Ramos (cell line): ENCODE data around the gene MEF2D.

Experiments
- in situ Hi-C: fragments of 300-500 bp; cut with MboI; formaldehyde crosslinking; loops from one replicate; pipeline ENCODE4 v1.14.3; 2022; ENCODE audit warnings: low sequenced_read_pairs; ENCODE audit not compliant: unreplicated experiment

The MEF2D gene

GRCh38 chr1:156490401-156491032 is 10.1 kb downstream of the MEF2D start:
- in situ Hi-C loops: loop anchor here (25.0 kb wide), 1 partner anchor 1628 kb away; the partner anchor contains the start of gene KCNN3

GRCh38 chr1:156489935-156490293 is 10.7 kb downstream of the MEF2D start:
- in situ Hi-C loops: loop anchor here (25.0 kb wide), 1 partner anchor 1628 kb away; the partner anchor contains the start of gene KCNN3

GRCh38 chr1:156489166-156489934 is 11.2 kb downstream of the MEF2D start:
- in situ Hi-C loops: loop anchor here (25.0 kb wide), 1 partner anchor 1627 kb away; the partner anchor contains the start of gene KCNN3

DNA sequence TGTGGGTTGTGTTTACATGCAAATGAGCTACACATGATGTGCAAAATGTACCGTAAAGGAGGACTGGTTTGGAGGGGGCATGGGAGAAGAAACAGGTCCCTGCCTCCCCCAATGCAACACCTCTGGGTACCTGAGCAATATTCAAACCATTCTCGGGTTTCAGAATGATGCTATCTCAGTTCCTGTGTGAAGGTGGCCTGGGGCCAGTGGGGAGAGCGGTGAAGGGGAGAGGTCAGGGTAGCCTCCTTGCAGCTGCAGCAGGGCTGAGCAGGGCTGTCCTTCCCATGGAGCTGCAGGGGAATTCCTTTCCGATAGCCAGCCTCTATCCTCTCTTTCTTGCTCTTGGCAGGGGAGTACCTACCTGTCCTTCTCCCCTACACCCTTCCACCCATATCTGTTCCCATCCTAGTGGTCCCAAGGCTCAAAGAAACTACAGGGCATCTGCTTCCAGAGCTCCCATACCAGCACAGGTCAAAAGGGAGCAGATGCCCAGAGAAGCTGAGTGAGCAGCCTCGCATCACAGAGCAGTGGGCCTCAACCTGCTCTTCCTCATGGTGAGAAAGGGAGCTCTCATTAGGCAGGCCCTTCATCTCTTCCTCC is 11.9 kb downstream of the MEF2D start:
- in situ Hi-C loops: loop anchor here (25.0 kb wide), 1 partner anchor 1626 kb away; the partner anchor contains the start of gene KCNN3

DNA sequence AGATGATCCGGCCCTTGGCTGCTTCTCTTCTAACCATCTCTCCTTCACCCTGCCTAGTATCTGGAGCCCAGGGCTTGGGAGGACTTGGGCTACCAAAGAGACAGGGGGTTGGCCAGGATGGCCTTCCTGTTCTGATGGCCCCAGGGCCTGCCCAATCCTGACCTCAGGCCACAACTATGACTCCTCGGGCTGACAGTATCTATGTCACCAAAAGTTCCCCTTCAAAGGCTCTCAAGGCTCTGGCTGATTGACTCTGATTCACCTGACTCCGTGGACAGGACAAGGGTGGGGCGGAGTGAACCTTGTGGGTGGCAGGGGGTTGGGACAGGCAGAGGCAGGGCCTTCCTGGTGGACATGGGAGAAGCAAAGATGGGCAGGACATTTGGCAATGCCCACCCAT is 12.7 kb downstream of the MEF2D start:
- in situ Hi-C loops: loop anchor here (25.0 kb wide), 1 partner anchor 1626 kb away; the partner anchor contains the start of gene KCNN3

DNA sequence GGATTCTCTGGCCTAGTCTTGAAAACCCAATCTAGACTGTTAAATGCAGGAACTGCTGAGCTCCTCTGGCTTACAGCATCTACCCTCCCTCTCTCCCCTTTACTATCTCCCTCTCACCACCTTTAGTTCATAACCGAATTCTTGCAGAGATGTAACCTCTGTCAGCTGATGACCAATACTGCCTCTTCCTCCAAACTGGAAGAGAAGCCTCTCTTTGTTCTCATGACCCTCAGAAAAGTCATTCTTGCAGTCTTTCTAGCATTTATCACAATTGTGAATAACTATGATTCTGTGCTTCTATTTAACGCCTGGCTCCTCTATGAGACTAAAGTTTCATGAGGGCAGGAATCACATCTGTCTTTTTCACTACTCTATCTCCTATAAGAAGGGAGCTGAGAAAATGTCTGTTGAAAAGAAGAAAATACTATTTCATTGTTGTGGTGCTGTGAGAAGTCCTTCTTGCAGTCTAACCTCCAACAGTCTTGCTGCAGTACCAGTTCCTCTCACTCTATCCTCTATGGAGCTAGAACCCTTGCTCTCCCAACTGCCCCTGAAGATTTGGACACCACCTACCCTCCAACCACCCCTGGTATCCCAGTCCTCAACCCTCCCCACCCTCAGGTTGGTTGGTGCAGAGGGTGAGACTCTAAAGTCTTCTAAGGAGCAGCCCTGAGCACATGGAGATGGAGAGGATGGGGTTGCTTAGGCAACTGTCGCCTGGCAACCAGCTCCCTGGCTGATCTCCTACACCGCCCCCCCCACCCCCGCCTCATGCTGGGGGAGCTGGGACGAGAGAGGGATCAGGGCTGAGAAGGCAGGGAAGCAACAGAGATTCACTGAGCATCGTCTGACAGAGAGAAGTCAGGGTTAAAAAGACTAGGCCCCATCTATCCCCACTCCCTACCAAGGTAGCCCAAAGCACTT is 13.9 kb downstream of the MEF2D start:
- in situ Hi-C loops: loop anchor here (25.0 kb wide), 1 partner anchor 1624 kb away; the partner anchor contains the start of gene KCNN3

DNA sequence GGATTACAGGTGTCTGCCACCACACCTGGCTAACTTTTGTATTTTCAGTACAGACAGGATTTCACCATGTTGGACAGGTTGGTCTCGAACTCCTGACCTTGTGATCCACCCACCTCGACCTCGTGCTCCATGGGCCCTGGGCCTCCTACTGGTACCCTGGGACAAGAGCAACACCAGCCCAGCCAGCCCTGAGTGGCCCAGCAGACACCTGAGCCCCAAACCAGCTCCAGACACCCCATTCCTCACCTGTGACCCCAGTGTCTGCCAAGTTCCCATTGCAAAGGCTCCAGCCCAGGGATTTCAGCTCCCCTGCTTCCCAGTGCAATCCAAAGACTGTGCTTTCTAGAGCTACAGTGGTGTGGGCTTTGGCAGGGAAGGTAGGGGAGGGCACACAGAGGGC is 14.6 kb downstream of the MEF2D start:
- in situ Hi-C loops: loop anchor here (25.0 kb wide), 1 partner anchor 1624 kb away; the partner anchor contains the start of gene KCNN3

DNA sequence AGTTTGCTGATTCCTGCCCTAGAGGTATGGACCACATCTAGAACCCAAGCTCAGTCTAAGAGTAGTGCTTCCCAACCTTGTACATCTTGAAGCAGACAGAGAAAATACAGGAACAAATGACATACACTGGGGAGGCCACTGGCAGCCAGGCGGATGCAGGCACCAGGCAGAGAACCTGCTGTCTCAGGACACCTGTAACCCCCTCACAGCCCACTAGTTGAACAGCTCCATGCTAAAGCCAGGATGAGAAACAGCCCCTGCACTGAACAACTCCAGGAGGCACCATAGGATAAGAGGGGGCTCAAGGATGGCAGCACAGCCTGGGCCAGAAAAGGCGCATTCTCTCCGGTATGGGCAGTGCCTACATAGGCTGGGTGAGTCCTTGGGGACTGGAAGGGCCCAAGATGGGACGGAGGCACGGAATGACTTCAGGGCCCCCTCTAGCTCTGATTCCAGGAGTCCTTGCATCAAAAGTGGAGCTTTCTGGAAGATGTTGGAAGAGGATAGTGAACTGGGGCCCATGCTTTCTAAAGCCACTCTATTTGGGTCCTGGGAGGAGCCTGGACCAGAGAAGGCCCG is 16.0 kb downstream of the MEF2D start:
- in situ Hi-C loops: loop anchor here (25.0 kb wide), 1 partner anchor 1622 kb away; the partner anchor contains the start of gene KCNN3

DNA sequence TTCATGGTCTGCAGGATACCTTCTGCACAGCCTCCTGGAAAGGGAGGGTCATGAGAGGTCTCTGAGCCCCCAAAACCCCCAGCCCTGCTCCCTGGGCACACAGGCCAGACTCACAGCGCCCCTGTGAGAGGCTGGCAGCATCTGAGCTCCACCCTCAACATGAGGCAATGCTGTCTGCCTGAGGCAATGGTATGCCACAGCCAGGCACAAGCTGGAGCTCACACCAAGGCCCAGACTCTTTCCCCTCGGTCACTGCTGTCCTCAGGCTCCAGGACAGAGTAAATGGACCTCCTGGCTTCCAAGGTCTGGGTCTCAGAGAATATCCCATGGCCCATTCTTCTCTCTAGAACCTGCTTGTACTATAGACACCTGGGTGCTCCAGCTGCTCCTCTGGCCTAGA is 17.2 kb downstream of the MEF2D start:
- in situ Hi-C loops: loop anchor here (25.0 kb wide), 1 partner anchor 1621 kb away; the partner anchor contains the start of gene KCNN3

DNA sequence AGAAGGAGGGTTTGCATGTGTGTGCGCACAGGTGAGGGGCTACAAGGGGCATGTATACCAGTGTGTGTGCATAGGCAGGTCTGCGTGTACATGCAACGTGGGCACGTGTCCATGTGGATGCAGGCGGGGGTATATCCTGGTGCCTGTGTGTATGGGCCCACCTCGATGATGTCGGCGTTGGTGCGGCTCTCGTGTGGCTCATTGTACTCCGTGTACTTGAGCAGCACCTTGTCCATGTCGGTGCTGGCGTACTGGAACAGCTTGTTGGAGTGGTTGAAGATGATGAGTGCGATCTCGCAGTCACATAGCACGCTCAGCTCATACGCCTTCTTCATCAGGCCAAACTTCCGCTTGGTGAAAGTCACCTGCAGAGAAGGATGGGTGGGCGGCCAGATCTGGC is 18.3 kb downstream of the MEF2D start:
- in situ Hi-C loops: loop anchor here (25.0 kb wide), 1 partner anchor 1620 kb away; the partner anchor contains the start of gene KCNN3

GRCh38 chr1:156481527-156481926 is 19.0 kb downstream of the MEF2D start:
- in situ Hi-C loops: loop anchor here (25.0 kb wide), 1 partner anchor 1619 kb away; the partner anchor contains the start of gene KCNN3

DNA sequence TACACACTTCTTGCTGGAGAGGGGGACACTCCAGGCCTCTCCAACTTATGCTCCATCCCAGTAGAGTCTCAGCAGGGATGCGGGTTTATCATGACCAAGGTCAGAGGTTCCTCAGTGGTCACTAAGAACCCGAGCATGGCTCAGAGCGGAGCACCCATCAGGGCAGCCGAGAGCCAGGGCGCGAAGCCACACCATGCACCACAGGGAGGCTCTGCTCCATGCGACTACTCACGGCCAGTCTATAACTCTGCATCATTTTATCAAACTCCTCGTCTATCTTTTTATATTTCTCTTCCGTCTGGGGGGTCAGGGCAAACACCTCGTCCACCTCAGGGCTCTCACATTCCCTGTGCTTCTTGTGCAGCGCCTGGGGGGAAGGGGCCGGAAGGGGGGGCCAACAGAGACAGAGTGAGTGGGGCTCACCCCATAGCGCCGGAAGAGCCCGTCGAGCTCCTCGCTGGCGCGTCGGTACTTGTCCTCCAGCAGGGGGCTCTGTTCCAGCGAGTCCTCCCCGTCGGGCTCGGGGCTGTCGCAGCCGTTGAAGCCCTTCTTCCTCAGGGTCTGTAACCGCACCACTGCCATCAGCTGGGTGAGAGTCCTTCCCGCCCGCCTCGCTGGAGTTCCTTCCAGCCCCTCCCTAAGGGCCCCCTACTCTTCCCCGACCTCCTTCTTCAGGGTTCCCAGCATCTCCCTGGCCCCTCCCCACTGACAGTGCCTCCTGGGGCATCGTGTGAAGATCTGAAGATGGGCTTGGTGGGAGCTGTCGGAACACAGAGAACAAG is 20.0 kb downstream of the MEF2D start:
- in situ Hi-C loops: loop anchor here (25.0 kb wide), 1 partner anchor 1618 kb away; the partner anchor contains the start of gene KCNN3

GRCh38 chr1:156480016-156480370 is 20.6 kb downstream of the MEF2D start:
- in situ Hi-C loops: loop anchor here (25.0 kb wide), 1 partner anchor 1618 kb away; the partner anchor contains the start of gene KCNN3

DNA sequence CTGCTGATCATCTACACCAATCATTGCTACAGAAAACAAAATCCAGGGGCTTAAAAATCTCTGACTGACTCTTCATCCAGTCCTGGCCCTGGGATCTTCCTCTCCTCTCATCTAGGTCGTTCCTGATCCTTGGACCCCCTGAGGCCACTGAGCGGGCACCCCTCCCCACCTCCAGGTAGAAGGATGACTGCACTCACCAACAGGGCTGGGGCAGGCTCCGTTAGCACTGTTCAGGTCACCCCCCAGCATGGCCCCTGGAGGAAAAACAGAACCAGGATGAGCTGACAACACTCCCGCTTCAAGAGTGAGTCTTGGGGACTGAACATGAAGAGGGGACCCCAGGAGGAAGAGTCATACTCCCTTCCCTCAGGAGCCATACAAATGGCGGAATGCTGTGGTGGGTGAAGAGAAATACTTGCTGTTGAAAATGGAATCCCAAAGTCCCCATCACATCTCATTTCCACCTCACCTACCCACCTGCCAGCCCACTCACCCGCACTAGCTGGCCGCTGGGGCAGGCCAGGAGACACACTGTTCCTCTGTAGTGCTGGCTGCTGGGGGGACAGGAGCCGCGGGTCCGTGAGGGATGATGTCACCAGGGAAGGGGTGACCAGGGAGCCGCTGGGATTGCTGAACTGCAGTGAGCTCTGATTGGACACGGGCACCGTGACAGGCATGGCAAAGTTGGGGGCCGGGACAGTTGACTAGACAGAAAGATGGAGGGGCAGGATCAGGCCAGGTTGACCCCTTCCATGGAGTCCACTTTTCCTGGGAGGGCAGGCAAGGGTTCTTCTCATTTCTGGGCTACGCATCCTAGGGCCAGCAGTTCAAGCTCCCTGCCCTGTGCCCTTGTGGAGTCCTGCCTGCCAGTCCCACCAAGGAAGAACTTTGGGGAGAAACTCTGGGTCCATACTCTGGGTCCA is 21.2 kb downstream of the MEF2D start:
- in situ Hi-C loops: loop anchor here (25.0 kb wide), 1 partner anchor 1617 kb away; the partner anchor contains the start of gene KCNN3

DNA sequence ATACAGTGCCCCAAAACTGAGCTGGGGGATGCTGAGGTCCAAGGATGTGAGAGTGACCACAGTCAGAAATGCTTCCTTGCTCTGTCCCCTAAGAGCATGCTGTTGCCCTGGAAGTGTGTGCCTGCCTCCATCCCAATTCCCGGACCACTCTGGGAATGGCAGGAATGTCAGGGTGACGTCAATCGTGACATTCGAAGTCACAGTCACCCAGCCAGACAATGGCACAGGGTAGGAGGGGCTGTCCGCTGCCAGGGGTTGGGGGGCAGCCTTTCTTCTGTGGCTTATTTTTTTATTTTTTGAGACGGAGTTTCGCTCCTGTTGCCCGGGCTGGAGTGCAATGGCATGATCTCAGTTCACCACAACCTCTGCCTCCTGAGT is 22.3 kb downstream of the MEF2D start:
- in situ Hi-C loops: loop anchor here (25.0 kb wide), 1 partner anchor 1616 kb away; the partner anchor contains the start of gene KCNN3

DNA sequence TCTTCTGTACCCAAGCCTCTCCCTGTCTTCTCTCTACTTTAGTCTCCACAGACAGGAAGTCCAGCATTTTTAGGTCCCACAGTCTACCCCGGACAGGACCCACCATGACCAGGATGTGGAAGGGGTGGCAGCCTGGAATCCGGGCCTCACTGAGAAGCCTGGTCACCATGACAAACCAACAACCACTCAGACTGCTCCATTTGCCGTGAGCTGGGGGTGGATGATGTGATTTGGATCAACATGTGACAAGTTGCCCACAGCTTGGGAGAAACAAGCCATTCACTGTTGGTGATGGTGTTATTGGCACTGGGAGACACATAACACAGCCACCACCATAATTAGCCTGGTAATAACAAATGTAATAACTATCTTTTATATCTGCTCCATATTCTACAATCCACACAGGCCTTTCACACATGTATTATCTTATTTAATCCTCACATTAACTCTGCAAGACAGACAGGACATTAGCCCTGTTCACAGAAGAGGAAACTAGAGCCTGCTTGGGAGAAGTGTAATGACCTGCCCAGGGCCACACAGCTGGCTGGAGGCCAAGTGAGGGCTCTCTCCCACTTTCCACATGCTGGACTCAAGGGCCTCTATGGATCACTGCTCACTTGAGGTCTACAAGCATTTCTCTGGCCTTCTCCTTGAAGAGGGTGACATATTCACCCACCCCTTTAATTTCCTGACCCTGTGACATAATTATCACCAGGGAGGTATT is 22.9 kb downstream of the MEF2D start:
- in situ Hi-C loops: loop anchor here (25.0 kb wide), 1 partner anchor 1615 kb away; the partner anchor contains the start of gene KCNN3
